DMS53 treated with DMSO at 0.1 percent for 48 hours (cell line): ENCODE results near the gene ANKMY1.
"Not testable (repeated sequence)": the region's sequence is repeated elsewhere in the genome, so short reads cannot be mapped to it uniquely, and the experiment has no call there.

Experiments used
- DNase-seq: peaks from one replicate; lab custom pipeline; 2025; ENCODE audit not compliant: unreplicated experiment; lab: John Stamatoyannopoulos, UW

The ANKMY1 gene

DNA sequence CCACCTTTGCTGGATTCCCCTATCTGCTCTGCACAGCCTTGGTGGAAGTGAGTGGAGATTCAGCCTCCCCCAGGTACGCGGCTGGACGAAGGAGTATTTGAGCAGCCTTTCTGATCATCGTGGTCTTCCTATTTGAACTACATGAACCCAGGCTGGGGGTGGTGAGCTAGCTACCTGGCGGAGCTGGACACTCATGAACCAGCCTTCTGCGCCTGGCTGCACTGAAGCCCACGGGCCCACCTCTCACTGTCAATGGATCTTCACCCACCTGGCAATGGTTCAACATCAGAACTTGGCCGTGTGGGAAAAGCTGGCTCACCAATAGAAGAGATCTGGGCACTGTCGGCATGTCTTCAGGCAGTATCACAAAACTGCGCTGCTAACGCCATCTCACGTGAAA lies 35.4 kb downstream of the ANKMY1 start:
- DNase-seq: no peak

DNA sequence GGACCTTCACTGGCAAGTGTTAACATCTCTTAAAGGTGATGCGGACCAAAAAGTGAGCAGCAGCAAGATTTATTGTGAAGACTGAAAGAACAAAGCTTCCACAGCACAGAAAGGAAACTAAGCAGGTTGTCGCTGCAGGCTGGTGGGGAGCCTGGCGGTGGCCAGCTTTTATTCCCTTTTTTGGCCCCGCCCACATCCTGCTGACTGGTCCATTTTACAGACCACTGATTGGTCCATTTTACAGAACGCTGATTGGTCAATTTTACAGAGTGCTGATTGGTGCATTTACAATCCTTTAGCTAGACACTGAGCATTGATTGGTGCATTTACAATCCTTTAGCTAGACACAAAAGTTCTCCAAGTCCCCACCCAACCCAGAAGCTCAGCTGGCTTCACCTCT lies 35.9 kb downstream of the ANKMY1 start:
- DNase-seq: not testable (repeated sequence)

DNA sequence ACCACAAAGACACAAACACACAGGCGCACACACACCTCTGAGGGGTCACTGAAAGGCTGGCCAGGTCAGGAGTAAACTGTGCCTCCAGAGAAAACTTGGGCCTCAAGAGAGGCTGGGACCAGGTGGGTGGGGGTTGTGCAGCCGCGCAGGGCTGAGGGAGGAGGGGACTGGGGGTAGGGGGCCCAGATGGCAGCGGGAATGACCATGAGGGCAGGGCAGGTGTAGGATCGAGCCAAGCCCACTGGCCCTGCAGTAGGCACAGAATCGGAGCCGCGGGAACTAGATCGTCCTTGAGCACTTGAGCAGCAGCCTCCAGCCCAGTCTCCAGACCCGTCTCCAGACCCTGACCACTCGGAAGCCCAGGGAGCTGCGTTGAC lies 36.8 kb downstream of the ANKMY1 start:
- no peak for DNase-seq

DNA sequence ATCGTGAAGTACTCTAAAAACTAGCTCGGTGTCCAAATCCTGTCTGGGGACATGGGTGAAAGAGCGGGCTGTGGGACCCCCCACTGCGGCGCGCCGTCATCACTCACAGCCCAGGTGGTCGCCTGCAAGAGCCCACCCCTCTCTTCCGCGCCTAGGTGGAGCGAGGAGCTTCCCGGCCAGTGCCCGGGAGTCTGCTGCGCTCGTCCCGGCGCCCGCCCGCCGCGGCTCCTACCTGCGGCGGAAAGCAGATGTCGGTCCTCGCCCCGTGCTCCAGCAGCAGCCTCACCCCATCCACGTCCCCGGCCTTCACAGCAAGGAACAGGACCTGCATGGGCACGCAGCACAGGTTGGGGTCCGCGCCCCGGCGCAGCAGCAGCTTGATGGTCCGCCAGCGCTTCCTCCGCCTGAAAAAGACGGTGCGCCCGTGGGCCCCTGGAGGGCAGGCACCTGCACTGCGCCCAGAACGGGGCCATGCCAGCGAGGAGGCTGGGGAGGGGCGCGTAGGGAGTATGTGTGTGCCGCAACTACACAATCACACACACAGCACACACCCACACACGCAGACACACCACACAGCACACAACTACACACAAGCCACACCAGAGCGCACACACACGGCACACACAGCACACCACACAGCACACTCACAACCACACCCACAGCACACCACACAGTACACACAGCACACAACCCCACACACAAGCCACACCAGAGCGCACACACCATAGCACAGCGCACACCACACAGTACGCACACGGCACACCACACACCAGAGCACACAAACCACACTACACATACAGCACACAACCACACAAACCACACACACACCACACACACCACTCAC lies 37.4 kb downstream of the ANKMY1 start:
- DNase-seq: no peak

DNA sequence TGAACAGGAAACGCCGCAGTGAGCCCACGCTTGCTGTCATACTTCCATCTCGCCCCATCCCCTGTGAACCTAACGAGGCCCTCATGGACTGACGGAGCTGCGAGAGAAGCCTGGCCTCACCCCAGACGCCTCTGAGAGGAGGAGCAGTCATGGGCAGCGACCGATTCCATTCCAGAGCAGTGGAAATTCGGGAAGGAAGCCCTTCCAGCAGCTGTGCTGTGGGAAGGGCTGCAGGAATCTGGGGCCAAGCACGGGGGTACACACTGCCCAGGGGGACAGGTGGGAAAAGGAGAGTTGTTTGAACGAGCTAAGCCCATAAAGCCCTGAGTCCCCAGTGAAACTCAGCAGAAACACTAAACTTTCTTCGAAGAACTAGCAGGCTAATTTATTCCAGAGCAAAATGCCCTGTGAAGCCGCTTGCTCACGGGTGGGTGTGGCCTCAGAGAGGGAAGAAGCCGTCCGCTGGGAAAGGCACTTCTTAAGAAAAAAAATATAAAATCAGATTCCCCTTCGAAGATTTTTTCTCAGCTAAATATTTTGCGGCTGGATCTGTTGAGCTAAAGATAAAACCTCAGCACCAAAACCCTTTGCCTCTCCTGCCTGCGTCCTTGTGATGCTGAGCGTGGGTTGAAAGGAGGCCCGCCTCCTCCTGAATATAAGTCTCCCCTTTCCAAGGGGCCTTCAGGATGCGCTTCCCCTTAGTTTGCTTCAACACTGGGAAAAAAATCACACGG lies 38.2 kb downstream of the ANKMY1 start:
- DNase-seq: no peak

DNA sequence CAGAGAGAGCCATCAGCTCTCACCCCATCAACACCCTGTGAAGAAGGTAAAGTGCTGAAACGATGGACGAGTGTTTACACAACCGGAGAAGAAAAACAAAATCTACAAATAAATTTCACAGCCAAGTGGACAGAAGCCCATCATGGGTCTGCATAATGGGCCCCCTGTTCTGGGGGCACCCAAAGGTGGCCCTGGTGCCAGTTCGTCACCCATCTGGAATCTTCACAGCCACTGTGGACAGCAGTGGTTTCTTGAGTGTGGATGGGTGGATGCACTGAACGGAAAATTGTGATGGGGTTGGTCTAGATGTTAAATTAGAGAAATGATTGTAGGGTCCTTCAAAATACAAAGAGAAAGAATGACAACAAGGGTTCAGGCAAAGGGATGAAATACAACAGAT lies 38.8 kb downstream of the ANKMY1 start:
- DNase-seq: no peak

DNA sequence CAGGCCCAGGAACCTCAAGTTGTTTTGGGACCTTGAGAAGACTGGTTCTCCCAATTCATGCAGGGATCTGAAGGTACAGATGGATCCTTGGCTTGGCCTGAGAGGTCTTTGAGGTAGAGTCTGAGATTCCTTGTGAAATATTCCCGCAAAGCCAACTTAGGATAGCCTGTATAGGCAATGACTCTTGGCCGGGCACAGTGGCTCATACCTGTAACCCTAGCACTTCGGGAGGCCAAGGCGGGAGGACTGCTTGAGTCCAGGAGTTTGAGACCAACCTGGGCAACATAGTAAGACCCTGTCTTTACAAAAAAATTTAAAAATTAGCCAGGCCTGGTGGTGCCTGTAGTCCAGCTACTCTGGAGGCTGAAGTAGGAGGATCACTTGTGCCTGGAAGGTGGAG lies 40.4 kb downstream of the ANKMY1 start:
- no peak for DNase-seq

DNA sequence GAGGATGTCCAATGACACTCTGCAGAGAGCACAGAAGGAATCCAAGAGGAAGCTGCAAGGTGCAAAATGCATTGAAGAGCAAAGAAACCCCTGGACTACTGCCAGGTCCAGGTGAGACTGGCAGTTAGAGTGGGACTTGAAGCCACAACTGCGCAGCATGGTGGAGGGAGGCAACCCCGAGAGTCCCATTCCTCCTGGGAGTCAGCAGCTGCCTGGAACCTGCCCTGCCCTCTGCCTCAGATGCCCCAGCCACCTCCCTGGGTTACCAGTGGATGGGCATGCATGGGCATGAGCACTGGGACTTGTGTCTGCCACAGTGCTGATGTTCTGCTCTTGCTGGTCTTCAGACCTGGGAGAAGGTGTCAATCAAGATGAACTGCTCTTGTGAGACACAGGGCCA lies 43.2 kb downstream of the ANKMY1 start:
- no peak for DNase-seq

DNA sequence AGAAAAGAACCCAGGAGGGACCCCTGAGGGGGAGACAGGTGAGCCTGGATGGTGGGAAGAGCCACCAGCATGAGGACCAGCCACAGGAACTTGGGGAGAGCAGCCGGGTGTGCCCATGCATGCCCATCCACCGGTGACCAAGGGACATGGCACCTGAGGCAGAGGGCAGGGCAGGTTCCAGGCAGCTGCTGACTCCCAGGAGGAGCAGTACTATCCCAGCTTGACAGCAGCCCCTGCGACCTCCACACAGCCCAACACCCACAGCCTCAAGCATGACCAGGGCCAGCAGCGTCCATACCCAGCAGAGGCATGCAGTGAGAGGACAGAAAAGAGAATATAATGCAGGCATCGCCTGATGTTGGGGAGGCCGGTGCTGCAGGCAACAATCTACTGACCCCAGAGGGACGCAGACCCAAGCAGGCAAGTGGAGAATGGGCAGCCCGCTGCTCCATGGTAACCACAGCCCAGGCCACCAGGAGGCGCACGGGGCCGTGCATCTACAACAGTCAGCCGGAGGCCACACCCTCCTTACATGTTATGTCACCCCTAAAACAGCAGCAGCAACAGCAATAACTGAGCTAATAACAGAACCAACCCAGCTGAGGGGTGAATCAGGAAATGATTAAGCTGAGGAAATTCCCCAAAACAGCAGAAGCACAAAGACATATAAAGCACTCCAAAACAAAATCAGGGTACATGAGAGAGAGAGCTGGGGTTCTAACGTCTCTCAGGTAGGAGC lies 44.1 kb downstream of the ANKMY1 start:
- no peak for DNase-seq

DNA sequence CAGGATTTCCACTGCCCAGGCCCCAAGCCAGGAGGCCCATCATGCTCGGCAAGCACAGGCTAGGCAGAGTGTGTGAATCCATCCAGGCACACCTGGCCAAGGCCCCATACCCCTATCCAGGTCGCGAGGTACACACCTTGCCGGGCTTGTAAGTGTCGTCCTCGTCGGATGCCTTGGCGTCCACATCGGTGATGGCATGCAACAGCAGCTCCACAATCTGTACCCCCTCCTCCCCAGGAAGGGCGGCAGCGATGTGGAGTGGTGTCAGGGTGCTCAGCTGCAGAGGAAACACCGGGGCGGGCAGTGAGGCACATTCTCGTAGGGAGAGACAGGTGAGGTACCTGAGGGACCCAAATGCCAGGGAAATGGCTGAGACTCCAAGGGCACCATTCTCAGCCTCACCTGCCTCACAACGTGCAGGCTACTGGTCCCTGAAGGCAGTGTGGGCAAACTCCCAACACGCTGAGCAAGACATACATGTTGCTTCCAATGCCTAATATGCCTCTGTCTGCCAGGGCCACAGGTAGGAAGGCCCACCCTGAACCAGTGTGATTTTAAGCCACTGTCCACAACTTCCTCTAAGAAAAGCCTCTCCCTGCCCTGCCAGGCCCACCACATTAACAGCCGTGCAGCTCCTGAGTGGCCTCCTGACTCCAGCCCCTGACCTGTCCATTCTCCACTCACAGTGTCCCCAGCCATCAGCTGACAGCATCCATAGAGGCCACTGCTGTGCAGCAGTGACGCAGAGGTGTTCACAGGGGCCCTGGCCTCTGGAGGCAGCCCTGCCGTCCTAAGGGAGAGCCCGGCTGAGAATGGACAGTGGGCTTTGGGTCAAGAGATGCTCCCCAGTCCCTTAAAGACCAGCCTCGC lies 44.9 kb downstream of the ANKMY1 start:
- no peak for DNase-seq

DNA sequence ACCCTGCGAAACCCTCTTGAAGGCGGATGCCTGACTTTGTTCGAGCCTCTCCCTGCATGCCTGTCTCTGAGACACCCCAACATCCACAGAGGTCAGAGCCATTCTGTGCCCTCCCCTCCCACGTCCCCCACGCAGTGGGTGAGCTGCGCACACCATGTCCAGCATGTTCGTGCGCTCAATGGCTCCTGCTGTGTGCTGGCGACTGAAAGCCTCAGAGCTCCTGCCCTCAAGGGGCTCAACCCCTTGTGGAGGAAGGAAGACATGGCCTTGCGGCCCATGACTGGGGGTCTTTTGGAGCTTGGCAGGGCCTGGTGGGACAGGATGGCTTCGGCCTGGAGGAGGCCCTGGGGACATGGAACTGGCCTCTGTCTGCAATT lies 45.7 kb downstream of the ANKMY1 start:
- DNase-seq: no peak

DNA sequence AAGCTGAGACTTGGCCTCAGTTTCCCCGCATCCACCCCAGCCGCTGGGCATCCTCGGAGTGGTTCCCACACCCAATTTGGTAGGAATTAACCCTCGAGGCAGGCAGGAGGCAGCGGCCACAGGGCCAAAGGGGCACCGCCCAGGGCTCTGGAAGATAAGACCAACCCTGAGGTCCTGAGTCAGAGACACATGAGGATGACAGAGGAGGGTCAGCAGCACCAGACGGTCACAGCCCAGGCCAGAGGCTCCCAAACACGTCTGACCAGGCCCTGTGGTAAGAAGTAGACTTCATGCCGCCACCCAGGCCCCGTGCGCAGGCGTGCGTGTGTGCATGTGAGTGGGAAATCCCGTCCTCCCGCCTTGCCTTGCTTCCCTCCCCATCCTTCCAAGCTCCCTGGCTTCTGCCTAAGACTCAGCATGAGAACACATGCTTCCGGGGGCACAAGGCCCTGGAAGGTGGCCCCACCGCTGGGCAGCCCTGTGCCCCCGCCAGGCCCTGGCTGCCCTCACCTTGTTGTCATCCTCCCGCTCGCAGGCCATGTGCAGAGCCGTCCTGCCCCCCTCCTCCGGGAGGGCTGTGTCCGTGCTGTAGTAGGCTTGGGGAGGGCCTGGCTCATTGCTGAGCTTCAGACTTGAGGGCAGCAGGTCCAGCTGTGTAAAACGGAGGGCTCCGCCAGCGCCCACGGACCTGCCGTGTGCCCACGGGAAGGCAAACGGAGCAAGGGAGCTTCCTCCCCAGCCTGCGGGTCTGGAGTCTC lies 46.3 kb downstream of the ANKMY1 start:
- no peak for DNase-seq

DNA sequence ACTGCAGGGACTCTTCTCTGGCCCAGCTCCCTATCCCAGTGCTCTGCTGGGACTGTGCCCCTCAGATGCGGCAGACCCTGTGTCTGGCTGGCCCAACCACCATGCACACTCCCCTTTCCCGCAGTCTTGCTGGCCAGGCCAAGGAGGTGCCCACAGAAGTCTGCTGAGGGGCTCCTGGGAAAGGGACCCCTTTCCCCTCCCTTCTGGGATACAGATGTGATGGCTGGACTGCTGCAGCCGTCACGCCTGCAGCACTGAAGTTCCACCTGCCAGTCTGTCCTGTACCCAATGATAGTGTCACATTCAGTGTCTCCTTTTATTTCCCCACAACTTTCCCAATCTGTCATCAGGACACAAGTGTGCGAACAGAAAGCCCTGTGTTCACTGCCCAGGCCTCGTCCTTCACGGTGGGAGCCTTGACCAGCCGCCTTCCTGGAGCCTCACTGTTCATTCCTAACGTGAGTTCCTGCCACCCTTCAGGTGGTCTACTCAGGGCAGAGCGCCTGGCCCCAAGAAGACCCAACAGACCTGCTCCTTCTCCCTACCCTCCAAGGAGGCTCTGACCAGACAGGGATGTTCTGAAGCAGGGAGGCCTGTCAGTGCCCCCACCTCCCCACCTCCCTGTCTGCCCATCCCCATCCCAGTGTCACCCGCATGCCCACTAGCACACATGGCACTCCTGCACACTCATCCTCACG lies 47.1 kb downstream of the ANKMY1 start:
- DNase-seq: no peak

DNA sequence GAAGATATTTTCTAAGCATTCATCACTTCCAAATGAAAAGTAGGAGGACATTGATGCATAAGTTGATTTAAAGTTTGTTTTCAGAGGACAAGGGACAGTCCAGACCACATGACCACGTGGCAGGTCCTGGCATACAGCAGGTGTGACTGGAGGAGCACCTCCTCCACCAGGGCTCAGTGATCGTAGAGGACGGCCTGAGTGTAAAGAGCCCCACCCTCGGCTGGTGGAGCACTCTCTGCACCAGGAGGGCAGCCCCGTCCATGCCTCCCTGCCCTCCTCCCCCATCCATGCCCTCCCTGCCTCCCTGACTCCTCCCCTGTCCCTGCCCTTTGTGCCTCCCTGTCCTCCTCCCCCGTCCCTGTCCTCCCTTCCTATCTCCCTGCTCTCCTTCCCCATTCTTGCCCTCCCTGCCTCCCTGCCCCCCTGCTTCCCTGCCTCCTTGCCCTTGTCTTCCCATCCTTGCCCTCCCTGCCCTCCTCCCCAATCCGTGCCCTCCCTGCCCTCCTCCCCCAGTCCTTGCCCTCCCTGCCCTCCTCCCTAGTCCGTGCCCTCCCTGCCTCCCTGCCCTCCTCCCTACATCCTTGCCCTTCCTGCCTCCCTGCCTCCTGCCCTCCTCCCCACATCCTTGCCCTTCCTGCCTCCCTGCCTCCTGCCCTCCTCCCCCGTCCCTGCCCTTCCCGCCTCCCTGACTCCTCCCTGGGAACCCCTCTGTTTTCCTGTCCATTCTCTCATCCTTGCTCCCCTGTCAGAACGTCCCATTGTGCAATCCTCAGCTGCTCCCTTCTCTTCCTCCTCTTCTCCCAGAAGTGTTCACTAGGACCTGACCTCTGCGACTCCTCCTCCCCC lies 47.9 kb downstream of the ANKMY1 start:
- no peak for DNase-seq

DNA sequence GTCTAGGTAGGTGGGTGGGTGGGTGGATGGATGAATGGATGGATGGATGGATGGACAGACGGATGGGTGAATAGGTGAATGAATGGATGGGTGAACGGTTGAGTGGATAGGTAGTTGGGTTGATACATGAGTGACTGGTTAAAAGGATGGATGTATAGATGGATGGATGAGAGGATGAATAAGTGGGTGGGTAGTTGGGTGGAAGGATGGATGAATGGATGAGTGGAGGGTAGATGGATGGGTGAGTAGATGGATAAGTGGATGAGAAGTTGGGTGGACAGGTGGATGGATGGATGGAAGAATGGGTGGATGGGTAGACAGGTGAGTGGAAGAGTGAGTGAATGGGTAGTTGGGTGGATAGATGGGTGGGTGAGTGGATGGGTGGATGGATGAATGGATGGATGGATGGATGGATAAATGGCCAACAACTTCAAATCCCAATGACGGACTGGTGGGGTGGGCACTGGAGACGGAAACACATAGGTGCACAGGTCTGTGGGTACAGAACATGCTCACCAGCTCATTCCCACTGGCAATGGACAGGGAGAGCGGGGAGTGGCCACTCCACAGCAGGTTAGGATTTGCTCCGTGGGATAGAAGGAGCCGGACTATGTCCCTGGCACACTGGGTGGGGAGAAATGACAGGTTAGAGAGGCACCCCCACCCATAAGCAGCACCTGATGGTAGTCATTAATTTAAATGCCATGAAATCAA lies 48.8 kb downstream of the ANKMY1 start:
- no peak for DNase-seq

DNA sequence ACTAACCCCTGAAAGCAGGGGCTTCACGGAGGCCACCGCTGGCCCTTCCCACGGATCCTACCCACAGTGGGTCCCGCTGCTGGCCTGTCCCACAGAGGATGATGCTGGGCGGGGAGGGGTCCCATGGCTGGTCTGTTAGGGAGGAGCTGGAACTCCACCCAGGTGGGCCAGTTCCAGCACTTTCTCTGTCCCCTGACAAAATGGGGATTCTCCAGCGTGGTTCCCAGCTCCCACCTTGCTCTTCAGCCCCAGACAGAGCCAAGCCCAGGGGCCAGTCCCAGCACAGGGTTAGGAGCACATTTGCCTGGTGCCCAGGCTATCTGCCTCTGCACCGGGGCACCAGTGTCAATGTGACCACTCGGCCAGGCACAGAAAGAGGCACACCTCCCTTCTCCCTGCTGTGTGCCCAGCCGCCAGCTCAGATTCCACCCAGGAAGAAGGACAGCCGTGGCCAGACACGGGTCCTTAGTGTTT lies 50.0 kb downstream of the ANKMY1 start:
- no peak for DNase-seq

DNA sequence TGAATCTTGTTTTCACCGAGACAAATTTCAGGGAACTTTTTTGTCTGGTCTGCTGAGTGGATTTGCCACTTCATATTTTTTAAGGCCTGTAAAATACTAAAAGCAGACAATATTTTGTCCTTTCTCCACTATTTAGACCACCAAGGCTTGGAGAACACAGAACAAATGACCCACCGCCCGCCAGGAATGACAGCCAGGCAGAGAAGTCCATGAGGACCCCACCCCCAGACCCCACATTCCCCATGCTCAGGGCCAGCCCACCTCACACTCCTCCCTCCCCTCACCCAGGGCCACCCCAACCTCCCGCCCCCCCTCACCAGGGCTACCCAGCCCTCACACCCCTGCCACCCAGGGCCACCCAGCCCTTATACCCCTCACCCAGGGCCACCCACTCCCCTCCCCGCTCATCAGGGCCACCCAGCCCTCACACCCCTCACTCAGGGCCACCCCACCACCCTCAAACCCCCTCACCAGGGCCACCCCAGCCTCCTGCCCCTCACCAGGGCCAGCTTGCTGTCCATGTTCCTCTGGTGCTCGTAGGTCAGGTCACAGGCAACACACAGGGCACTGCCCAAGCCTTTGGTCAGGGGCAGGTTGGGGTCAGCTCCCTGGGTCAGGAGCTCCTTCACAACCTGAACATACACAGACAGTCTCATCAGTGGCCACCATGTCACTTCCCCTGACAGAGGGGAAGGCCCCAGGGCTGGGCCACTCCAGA lies 50.6 kb downstream of the ANKMY1 start:
- no peak for DNase-seq
